Measurements from ENCODE around the gene HPD.
"Not testable (repeated sequence)": the region's sequence is repeated elsewhere in the genome, so short reads cannot be mapped to it uniquely, and the experiment has no call there.

Gene HPD

GRCh38 chr12:121858662-121859572, at the start of gene HPD:
TSS of gene HPD (minus strand) at chr12:121858859. CDS start at chr12:121858823, 36 bp downstream.
- no peak for DNase-seq (ENCODE audit: low read depth in 1 of 2, low spot score in 1 of 2)

GRCh38 chr12:121905746-121906145, 47.1 kb upstream of the HPD start:
- no peak for DNase-seq (ENCODE audit: low read depth in 1 of 2, low spot score in 1 of 2)

GRCh38 chr12:121903202-121903601, 44.5 kb upstream of the HPD start:
- DNase-seq (ENCODE audit: low read depth in 1 of 2, low spot score in 1 of 2), result no peak

GRCh38 chr12:121899590-121899989, 40.9 kb upstream of the HPD start:
- no peak for DNase-seq (ENCODE audit: low read depth in 1 of 2, low spot score in 1 of 2)

GRCh38 chr12:121898287-121898686, 39.6 kb upstream of the HPD start:
- DNase-seq (ENCODE audit: low read depth in 1 of 2, low spot score in 1 of 2), result no peak

GRCh38 chr12:121894633-121895032, 36.0 kb upstream of the HPD start:
- no peak for DNase-seq (ENCODE audit: low read depth in 1 of 2, low spot score in 1 of 2)

GRCh38 chr12:121893961-121894460, 35.4 kb upstream of the HPD start:
- no peak for DNase-seq (ENCODE audit: low read depth in 1 of 2, low spot score in 1 of 2)

GRCh38 chr12:121892673-121893561, 34.3 kb upstream of the HPD start:
- no peak for DNase-seq (ENCODE audit: low read depth in 1 of 2, low spot score in 1 of 2)

- not testable (repeated sequence) for DNase-seq (ENCODE audit: low read depth in 1 of 2, low spot score in 1 of 2)
These were observed 31.0 kb upstream of the HPD start for GRCh38 chr12:121889661-121890060.

GRCh38 chr12:121889274-121889624, 30.6 kb upstream of the HPD start:
- DNase-seq (ENCODE audit: low read depth in 1 of 2, low spot score in 1 of 2), result no peak

GRCh38 chr12:121888478-121889273, 30.0 kb upstream of the HPD start, which contains the start of gene PSMD9:
TSS of gene PSMD9 (plus strand) at chr12:121888790. CDS start at chr12:121888857, 67 bp downstream.
- peak; percentile 97 to 98 for DNase-seq (ENCODE audit: low read depth in 1 of 2, low spot score in 1 of 2)

- DNase-seq (ENCODE audit: low read depth in 1 of 2, low spot score in 1 of 2), result no peak
These were observed 29.4 kb upstream of the HPD start for GRCh38 chr12:121888083-121888477.

GRCh38 chr12:121885129-121885528, 26.5 kb upstream of the HPD start:
- not testable (repeated sequence) for DNase-seq (ENCODE audit: low read depth in 1 of 2, low spot score in 1 of 2)

- DNase-seq (ENCODE audit: low read depth in 1 of 2, low spot score in 1 of 2), result no peak
These were observed 24.6 kb upstream of the HPD start for GRCh38 chr12:121883315-121883660.

- DNase-seq (ENCODE audit: low read depth in 1 of 2, low spot score in 1 of 2), result not testable (repeated sequence)
These were observed 17.4 kb upstream of the HPD start for GRCh38 chr12:121876080-121876447.

- no peak for DNase-seq (ENCODE audit: low read depth in 1 of 2, low spot score in 1 of 2)
These were observed 16.9 kb upstream of the HPD start for GRCh38 chr12:121875582-121875981.

- no peak for DNase-seq (ENCODE audit: low read depth in 1 of 2, low spot score in 1 of 2)
These were observed 15.4 kb upstream of the HPD start for GRCh38 chr12:121874071-121874470.

- no peak for DNase-seq (ENCODE audit: low read depth in 1 of 2, low spot score in 1 of 2)
These were observed 14.5 kb upstream of the HPD start for GRCh38 chr12:121873216-121873569.

- no peak for DNase-seq (ENCODE audit: low read depth in 1 of 2, low spot score in 1 of 2)
These were observed 14.0 kb upstream of the HPD start for GRCh38 chr12:121872546-121873215.

- no peak for DNase-seq (ENCODE audit: low read depth in 1 of 2, low spot score in 1 of 2)
These were observed 12.8 kb upstream of the HPD start for GRCh38 chr12:121871467-121871866.

GRCh38 chr12:121869229-121869628, 10.6 kb upstream of the HPD start:
- DNase-seq (ENCODE audit: low read depth in 1 of 2, low spot score in 1 of 2), result not testable (repeated sequence)
